GM10266 (cell line): ENCODE data around the gene ABHD10.

ENCODE experiments used
- DNase-seq: peaks from one replicate; pipeline ENCODE4 v3.0.0; 2012; ENCODE audit errors: extremely low spot score
- CTCF ChIP-seq: IDR thresholded peaks from 2 replicates; pipeline ENCODE4 v1.5.1; 2012; ENCODE audit warnings: mild to moderate bottlenecking, low read depth; ENCODE audit not compliant: control insufficient read depth, insufficient read depth; ENCODE audit errors: missing control alignments

Gene ABHD10

GRCh38 chr3:111943533-111943932 lies 35.3 kb upstream of the ABHD10 start:
- DNase-seq: no peak
- TF ChIP-seq CTCF: no peak

- no peak for TF ChIP-seq CTCF
Measured at GRCh38 chr3:111944372-111944771, 34.5 kb upstream of the ABHD10 start.

GRCh38 chr3:111947231-111947630 lies 31.6 kb upstream of the ABHD10 start:
- no peak for TF ChIP-seq CTCF
- no peak for DNase-seq

More at GRCh38 chr3:111944372-111944771, 34.5 kb upstream of the ABHD10 start:
- DNase-seq: no peak

- DNase-seq: no peak
- no peak for TF ChIP-seq CTCF
Measured at GRCh38 chr3:111948786-111949185, 30.0 kb upstream of the ABHD10 start.

- no peak for DNase-seq
- no peak for TF ChIP-seq CTCF
Measured at GRCh38 chr3:111949712-111950111, 29.1 kb upstream of the ABHD10 start.

- DNase-seq: no peak
- no peak for TF ChIP-seq CTCF
Measured at GRCh38 chr3:111951032-111951431, 27.8 kb upstream of the ABHD10 start.

GRCh38 chr3:111952086-111952485 lies 26.7 kb upstream of the ABHD10 start:
- no peak for DNase-seq
- TF ChIP-seq CTCF: no peak
